ENCODE results near the gene HOXC13. TPM values are rescaled to one million over a fixed set of nuclear protein-coding genes. Genes with fewer than 3 reads are reported as not detected.

Gene HOXC13
- 0.22 TPM in 1 of 2 replicates, not detected in the other for total RNA-seq (2012; rRNA removed)

- H3K27me3 ChIP-seq (ENCODE audit: control insufficient read depth, insufficient read depth, low read length) = peaks cover 9% of the 10 kb centered on the region
- H3K4me1 ChIP-seq (ENCODE audit: control insufficient read depth, insufficient read depth, low read length) = peaks cover 21% of the 10 kb centered on the region
- H3K4me3 ChIP-seq (ENCODE audit: low read length) = peak within 1 kb of the TSS; percentile 90
- H3K9ac ChIP-seq (ENCODE audit: low read depth, low read length) = peak within 1 kb of the TSS; percentile 80
- no peaks in the 10 kb centered on the region for H3K9me3 ChIP-seq (replicated peaks; ENCODE audit: low read length)
- H3K36me3 ChIP-seq (ENCODE audit: insufficient read depth, low read length) = no peaks in the 10 kb centered on the region
- peak within 1 kb of the TSS; percentile 89 for H3K4me2 ChIP-seq (ENCODE audit: low read length)
Observed at GRCh38 chr12:53938326-53939140, at the start of gene HOXC13. HOXC13 (plus strand) TSS chr12:53938831; CDS start chr12:53938907, 76 bp downstream.

GRCh38 chr12:53890081-53890480, 48.5 kb upstream of the HOXC13 start:
- no peak overlapping the region for H3K4me2 ChIP-seq (ENCODE audit: low read length)
- H3K36me3 ChIP-seq (ENCODE audit: insufficient read depth, low read length) = no peaks in the 10 kb centered on the region
- no peaks in the 10 kb centered on the region for H3K9me3 ChIP-seq (replicated peaks; ENCODE audit: low read length)
- H3K4me3 ChIP-seq (ENCODE audit: low read length) = no peak overlapping the region
- no peaks in the 10 kb centered on the region for H3K4me1 ChIP-seq (ENCODE audit: control insufficient read depth, insufficient read depth, low read length)
- peaks cover 13% of the 10 kb centered on the region for H3K27me3 ChIP-seq (ENCODE audit: control insufficient read depth, insufficient read depth, low read length)
- no peak overlapping the region for H3K9ac ChIP-seq (ENCODE audit: low read depth, low read length)

GRCh38 chr12:53892762-53893395, 45.8 kb upstream of the HOXC13 start:
- no peaks in the 10 kb centered on the region for H3K9me3 ChIP-seq (replicated peaks; ENCODE audit: low read length)
- no peak overlapping the region for H3K9ac ChIP-seq (ENCODE audit: low read depth, low read length)
- H3K4me2 ChIP-seq (ENCODE audit: low read length) = no peak overlapping the region
- no peaks in the 10 kb centered on the region for H3K36me3 ChIP-seq (ENCODE audit: insufficient read depth, low read length)
- H3K4me1 ChIP-seq (ENCODE audit: control insufficient read depth, insufficient read depth, low read length) = no peaks in the 10 kb centered on the region
- H3K27me3 ChIP-seq (ENCODE audit: control insufficient read depth, insufficient read depth, low read length) = peaks cover 18% of the 10 kb centered on the region
- H3K4me3 ChIP-seq (ENCODE audit: low read length) = no peak overlapping the region

- H3K27me3 ChIP-seq (ENCODE audit: control insufficient read depth, insufficient read depth, low read length) = peaks cover 23% of the 10 kb centered on the region
- no peaks in the 10 kb centered on the region for H3K4me1 ChIP-seq (ENCODE audit: control insufficient read depth, insufficient read depth, low read length)
- H3K9ac ChIP-seq (ENCODE audit: low read depth, low read length) = no peak overlapping the region
- no peak overlapping the region for H3K4me2 ChIP-seq (ENCODE audit: low read length)
- no peak overlapping the region for H3K4me3 ChIP-seq (ENCODE audit: low read length)
- H3K36me3 ChIP-seq (ENCODE audit: insufficient read depth, low read length) = no peaks in the 10 kb centered on the region
- H3K9me3 ChIP-seq (replicated peaks; ENCODE audit: low read length) = no peaks in the 10 kb centered on the region
Observed at GRCh38 chr12:53899230-53899629, 39.4 kb upstream of the HOXC13 start.

- no peak overlapping the region for H3K9ac ChIP-seq (ENCODE audit: low read depth, low read length)
- H3K36me3 ChIP-seq (ENCODE audit: insufficient read depth, low read length) = no peaks in the 10 kb centered on the region
- H3K9me3 ChIP-seq (replicated peaks; ENCODE audit: low read length) = no peaks in the 10 kb centered on the region
- H3K4me1 ChIP-seq (ENCODE audit: control insufficient read depth, insufficient read depth, low read length) = no peaks in the 10 kb centered on the region
- no peak overlapping the region for H3K4me3 ChIP-seq (ENCODE audit: low read length)
- no peak overlapping the region for H3K4me2 ChIP-seq (ENCODE audit: low read length)
- peaks cover 27% of the 10 kb centered on the region for H3K27me3 ChIP-seq (ENCODE audit: control insufficient read depth, insufficient read depth, low read length)
Observed at GRCh38 chr12:53907103-53907502, 31.5 kb upstream of the HOXC13 start.

GRCh38 chr12:53916788-53917655, 21.6 kb upstream of the HOXC13 start:
- H3K27me3 ChIP-seq (ENCODE audit: control insufficient read depth, insufficient read depth, low read length) = peaks cover 21% of the 10 kb centered on the region
- no peak overlapping the region for H3K9ac ChIP-seq (ENCODE audit: low read depth, low read length)
- H3K4me3 ChIP-seq (ENCODE audit: low read length) = no peak overlapping the region
- no peaks in the 10 kb centered on the region for H3K9me3 ChIP-seq (replicated peaks; ENCODE audit: low read length)
- H3K4me1 ChIP-seq (ENCODE audit: control insufficient read depth, insufficient read depth, low read length) = no peaks in the 10 kb centered on the region
- H3K4me2 ChIP-seq (ENCODE audit: low read length) = no peak overlapping the region
- no peaks in the 10 kb centered on the region for H3K36me3 ChIP-seq (ENCODE audit: insufficient read depth, low read length)

GRCh38 chr12:53924521-53925405, 13.9 kb upstream of the HOXC13 start:
- Histone ChIP-seq H3K9me3 (replicated peaks; ENCODE audit: low read length) (no peaks in the 10 kb centered on the region), H3K9ac (ENCODE audit: low read depth, low read length) (no peak overlapping the region), H3K4me1 (ENCODE audit: control insufficient read depth, insufficient read depth, low read length) (peaks cover 3% of the 10 kb centered on the region), H3K27me3 (ENCODE audit: control insufficient read depth, insufficient read depth, low read length) (peaks cover 66% of the 10 kb centered on the region), H3K4me3 (ENCODE audit: low read length) (no peak overlapping the region), H3K36me3 (ENCODE audit: insufficient read depth, low read length) (no peaks in the 10 kb centered on the region), H3K4me2 (ENCODE audit: low read length) (no peak overlapping the region)

- H3K4me1 ChIP-seq (ENCODE audit: control insufficient read depth, insufficient read depth, low read length) = peaks cover 3% of the 10 kb centered on the region
- peak overlapping the region; percentile 73 for H3K4me2 ChIP-seq (ENCODE audit: low read length)
- H3K9ac ChIP-seq (ENCODE audit: low read depth, low read length) = peak overlapping the region; percentile 30
- peak overlapping the region; percentile 58 for H3K4me3 ChIP-seq (ENCODE audit: low read length)
- H3K9me3 ChIP-seq (replicated peaks; ENCODE audit: low read length) = no peaks in the 10 kb centered on the region
- peaks cover 77% of the 10 kb centered on the region for H3K27me3 ChIP-seq (ENCODE audit: control insufficient read depth, insufficient read depth, low read length)
- H3K36me3 ChIP-seq (ENCODE audit: insufficient read depth, low read length) = no peaks in the 10 kb centered on the region
Observed at GRCh38 chr12:53927220-53928029, 11.2 kb upstream of the HOXC13 start.

GRCh38 chr12:53928054-53928835, 10.4 kb upstream of the HOXC13 start:
- Histone ChIP-seq H3K27me3 (ENCODE audit: control insufficient read depth, insufficient read depth, low read length) (peaks cover 75% of the 10 kb centered on the region), H3K4me3 (ENCODE audit: low read length) (peak overlapping the region; percentile 58)

More at GRCh38 chr12:53928054-53928835, 10.4 kb upstream of the HOXC13 start:
- H3K9ac ChIP-seq (ENCODE audit: low read depth, low read length) = peak overlapping the region; percentile 30
- H3K36me3 ChIP-seq (ENCODE audit: insufficient read depth, low read length) = no peaks in the 10 kb centered on the region
- H3K4me1 ChIP-seq (ENCODE audit: control insufficient read depth, insufficient read depth, low read length) = peaks cover 3% of the 10 kb centered on the region
- peak overlapping the region; percentile 73 for H3K4me2 ChIP-seq (ENCODE audit: low read length)
- no peaks in the 10 kb centered on the region for H3K9me3 ChIP-seq (replicated peaks; ENCODE audit: low read length)
